Fibroblast of mammary gland (primary cell): ENCODE data around the gene PIK3CA.
A peak's percentile ranks its signal among the peaks of the same experiment; 100 is the strongest.

Experiments
- DNase-seq: peaks from one replicate; pipeline ENCODE4 v3.0.0-alpha.2; 2010; ENCODE audit warnings: low read depth
- H3K4me3 ChIP-seq: 2 replicates; pipeline ENCODE4 v1.5.1; 2011; ENCODE audit warnings: low read depth, mild to moderate bottlenecking, low read length, moderate library complexity; ENCODE audit not compliant: control insufficient read depth
- TF ChIP-seq, protein P1 (sequence below): conservative IDR thresholded peaks from 2 replicates; pipeline ENCODE4 v1.5.1; 2011; ENCODE audit warnings: low read depth, low read length, inconsistent platforms; ENCODE audit not compliant: control insufficient read depth, insufficient read depth

Gene PIK3CA

DNA sequence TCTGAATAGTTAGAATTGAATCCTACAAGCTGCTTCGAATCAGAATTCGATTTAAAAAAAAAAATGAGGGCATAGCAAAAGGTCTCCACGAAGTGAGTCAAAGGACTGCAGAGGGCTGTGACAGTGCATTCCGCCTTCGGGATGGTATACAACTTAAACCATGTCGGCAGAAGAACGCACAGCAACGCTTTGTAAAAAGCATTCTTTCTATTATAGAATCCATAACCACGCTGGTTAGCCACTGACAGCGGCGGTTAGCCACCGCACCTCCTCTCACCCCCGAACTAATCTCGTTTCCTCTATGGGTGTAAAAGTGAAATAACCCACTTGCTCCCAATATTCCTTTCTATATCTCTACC is 664 bp upstream of the PIK3CA start:
- TF ChIP-seq, protein P1, sequence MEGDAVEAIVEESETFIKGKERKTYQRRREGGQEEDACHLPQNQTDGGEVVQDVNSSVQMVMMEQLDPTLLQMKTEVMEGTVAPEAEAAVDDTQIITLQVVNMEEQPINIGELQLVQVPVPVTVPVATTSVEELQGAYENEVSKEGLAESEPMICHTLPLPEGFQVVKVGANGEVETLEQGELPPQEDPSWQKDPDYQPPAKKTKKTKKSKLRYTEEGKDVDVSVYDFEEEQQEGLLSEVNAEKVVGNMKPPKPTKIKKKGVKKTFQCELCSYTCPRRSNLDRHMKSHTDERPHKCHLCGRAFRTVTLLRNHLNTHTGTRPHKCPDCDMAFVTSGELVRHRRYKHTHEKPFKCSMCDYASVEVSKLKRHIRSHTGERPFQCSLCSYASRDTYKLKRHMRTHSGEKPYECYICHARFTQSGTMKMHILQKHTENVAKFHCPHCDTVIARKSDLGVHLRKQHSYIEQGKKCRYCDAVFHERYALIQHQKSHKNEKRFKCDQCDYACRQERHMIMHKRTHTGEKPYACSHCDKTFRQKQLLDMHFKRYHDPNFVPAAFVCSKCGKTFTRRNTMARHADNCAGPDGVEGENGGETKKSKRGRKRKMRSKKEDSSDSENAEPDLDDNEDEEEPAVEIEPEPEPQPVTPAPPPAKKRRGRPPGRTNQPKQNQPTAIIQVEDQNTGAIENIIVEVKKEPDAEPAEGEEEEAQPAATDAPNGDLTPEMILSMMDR: no peak
- DNase-seq: no peak

DNA sequence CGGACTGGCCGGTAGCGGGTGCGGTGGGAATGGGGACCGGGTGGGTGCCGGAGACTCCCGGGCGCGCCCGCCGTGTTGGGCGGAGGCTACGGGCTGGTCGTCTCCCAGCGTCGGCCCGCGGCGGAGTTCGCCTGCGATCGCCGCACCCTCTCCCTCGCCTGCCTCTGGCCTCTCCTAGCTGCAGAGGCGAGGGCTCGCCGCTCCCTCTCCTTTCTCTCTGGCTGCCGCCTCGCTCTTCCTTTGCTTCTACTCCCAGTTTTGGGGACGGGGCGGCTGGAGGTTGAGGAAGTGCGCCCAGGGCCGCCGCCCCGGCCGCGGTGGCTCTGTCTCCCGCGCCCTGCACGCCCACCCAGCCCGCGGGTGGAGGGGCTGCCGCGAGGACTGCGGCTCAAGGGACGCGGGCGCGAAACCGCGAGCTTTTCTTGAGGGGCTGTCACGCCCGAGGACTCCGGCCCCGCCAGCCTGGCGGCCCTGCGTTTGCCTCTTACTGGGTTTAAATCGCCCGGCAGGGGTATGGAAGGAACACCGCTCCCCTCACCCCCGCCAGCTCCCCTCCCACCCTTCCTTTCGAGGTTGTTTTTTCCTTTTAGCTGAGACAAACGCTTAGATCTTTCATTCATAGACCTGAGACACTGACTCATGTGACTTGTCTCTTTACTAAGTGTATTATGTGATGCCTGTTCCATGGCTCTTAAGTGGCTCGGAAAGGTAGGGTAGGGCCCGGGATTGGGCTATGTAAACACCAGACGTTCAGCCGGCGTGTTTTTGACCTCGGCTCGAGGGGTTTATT is 654 bp downstream of the PIK3CA start:
- DNase-seq: peak; percentile 36
- H3K4me3 ChIP-seq: peak overlapping the region; percentile 75
- TF ChIP-seq, protein P1: no peak

More for the DNA sequence above, 664 bp upstream of the PIK3CA start:
- H3K4me3 ChIP-seq: peak overlapping the region; percentile 75

DNA sequence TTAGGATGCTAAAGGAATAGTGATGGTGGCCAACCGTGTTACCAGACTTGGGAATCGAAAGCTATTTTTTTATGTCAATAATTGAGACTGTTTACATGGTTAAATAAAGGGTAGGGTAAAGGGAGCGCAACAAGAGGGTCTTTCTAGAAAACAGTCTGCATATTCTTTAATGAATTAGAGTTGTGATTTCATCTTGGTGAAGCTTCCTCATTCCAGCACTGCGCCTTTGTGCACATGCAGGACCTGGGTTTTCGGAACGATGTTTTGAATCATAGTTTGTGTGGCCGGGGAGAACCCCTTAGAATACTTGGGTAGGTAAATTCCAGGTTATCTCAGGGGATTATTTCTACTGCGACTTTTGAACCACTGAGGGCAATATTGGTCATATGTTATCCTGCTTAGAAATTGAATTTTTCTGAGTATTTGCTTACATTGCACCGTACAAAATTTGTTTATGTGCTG is 1.3 kb downstream of the PIK3CA start:
- DNase-seq: peak; percentile 33
- TF ChIP-seq, protein P1: no peak
- peak overlapping the region; percentile 75 for H3K4me3 ChIP-seq

DNA sequence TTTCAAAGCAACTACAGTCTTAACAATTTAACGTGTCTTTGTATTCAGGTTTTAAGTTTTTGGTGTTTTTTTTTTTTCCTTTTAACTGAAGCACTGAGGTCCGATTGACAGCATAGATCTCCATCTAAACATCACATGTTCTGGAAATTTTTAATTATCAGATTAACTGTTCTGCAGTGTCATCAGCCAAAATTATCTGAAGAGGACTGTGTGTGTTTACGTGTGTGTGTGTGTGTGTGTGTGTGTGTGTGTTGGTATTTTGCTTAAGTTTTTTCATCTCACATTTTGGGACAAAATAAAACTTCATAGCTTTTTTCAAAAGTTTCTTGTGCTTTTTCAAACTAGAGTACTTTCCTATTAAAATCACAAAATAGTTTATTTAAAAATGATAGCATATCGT is 1.8 kb downstream of the PIK3CA start:
- TF ChIP-seq, protein P1: no peak
- H3K4me3 ChIP-seq: peak overlapping the region; percentile 75
- peak; percentile 11 for DNase-seq

DNA sequence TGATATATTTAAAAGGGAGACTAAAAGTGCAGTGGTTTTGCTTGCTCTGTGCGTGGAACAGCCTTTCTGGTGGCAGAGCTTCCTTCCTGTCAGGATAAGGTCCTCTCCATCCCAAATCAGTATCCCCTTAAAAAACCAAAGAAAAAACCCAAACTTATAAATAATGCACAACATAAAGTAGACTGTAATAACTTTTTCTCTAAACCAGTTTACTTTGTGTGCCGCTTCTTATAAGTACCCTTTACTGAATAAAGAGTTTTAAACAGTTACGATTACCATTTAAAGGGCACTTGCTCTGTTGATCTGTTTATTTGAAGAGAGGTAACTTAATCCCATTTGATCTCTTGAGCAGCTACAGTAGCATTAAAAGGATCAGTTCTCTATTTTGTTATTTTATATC is 2.5 kb downstream of the PIK3CA start:
- TF ChIP-seq, protein P1: no peak
- no peak for DNase-seq
- H3K4me3 ChIP-seq: no peak overlapping the region

DNA sequence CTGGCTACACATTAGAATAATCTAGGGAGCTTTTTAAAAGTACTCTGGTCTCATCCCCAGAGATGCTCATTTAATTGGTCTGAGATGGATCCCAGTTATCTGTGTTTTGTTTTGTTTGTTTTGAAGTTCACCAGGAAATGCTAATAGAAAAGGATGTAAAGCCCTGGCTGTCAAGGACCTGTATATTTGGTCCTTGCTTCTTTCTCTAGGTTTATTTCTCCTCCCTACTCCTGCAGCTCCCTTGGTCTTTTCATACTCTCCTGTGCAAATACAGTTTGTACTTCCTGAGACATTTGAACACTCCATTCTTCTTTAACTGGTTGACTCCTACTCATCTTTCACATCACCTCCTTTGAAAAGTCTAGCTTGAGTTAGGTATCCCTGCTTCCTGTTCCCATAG is 3.3 kb downstream of the PIK3CA start:
- H3K4me3 ChIP-seq: no peak overlapping the region
- TF ChIP-seq, protein P1: no peak
- no peak for DNase-seq

DNA sequence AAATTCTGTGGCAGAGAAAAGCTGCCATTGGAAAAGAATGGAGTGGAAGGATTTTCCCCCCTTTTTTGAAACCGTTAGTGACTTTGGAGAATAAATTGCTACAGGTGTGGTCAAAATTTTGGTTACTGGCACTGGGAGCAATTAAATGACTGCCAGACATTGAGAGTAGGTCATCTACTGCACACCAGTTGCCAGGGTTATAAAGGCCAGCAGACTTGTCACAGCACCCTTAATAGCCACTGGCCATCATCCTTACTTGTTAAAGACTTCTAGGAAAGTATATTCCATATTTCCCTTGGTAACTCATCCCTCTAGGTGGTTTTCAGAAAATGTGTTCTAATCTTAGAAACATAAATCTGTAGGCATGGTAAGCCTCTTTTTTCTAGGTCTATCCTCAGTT is 8.0 kb downstream of the PIK3CA start:
- H3K4me3 ChIP-seq: no peak overlapping the region
- TF ChIP-seq, protein P1: no peak
- DNase-seq: no peak
